Left ventricle myocardium inferior (tissue), 1 donor: Measurements from ENCODE around the gene SETX. TPM values are rescaled to one million over a fixed set of nuclear protein-coding genes. Genes with fewer than 3 reads are reported as not detected.
A peak's percentile ranks its signal among the peaks of the same experiment; 100 is the strongest.

Experiments
- DNase-seq: peaks from one replicate; pipeline ENCODE4 v3.0.0-alpha.2; 2020
- H3K27ac ChIP-seq: fragments of 200-600 bp; replicated peaks from 2 replicates; pipeline ENCODE4 v1.8.0; 2021
- H3K27me3 ChIP-seq: fragments of 200-600 bp; 2 replicates; pipeline ENCODE4 v1.8.0; 2021; ENCODE audit warnings: low read depth
- H3K36me3 ChIP-seq: fragments of 200-600 bp; 2 replicates; pipeline ENCODE4 v1.8.0; 2021
- H3K4me1 ChIP-seq: fragments of 200-600 bp; 2 replicates; pipeline ENCODE4 v1.8.0; 2021
- H3K4me3 ChIP-seq: fragments of 200-600 bp; 2 replicates; pipeline ENCODE4 v1.8.0; 2021; ENCODE audit warnings: mild to moderate bottlenecking, moderate library complexity
- H3K9me3 ChIP-seq: fragments of 200-600 bp; replicated peaks from 2 replicates; pipeline ENCODE4 v1.8.0; 2021
- CTCF ChIP-seq: fragments of 200-600 bp; IDR thresholded peaks from 2 replicates; pipeline ENCODE4 v1.8.0; 2021; ENCODE audit warnings: antibody characterized with exemption, mild to moderate bottlenecking, borderline replicate concordance
- intact Hi-C: fragments of 100-400 bp; cut with micrococcal nuclease; formaldehyde crosslinking; loops from one replicate; pipeline ENCODE4 v1.11.0; 2022
- total RNA-seq: library from RNA; stranded (reverse); fragmentation: NEBNext Ultra II Directional; extraction: Animal tissue kit (Norgen Biotek cat#: 25700); gene quantifications from one replicate; pipeline ENCODE4 v1.2.1, GENCODE V29; 2021
- donor health status: DM: no; HTN: yes; CAD: no; lungs with severe emphysema.

SETX gene
- total RNA-seq, 1 donor from 2014 or later, result 23.3 TPM

- Histone ChIP-seq H3K9me3 (no peaks in the 10 kb centered on the region), H3K4me1 (peaks cover 45% of the 10 kb centered on the region), H3K4me3 (no peak overlapping the region), H3K27me3 (no peaks in the 10 kb centered on the region), H3K36me3 (peaks cover 28% of the 10 kb centered on the region), H3K27ac (peak overlapping the region; percentile 20)
- no peak for DNase-seq
- intact Hi-C loops, result no loop called here
- no peak for TF ChIP-seq CTCF
Observed at GRCh38 chr9:132319421-132320110, 35.2 kb downstream of the SETX start.

- H3K9me3 ChIP-seq, result peaks cover 7% of the 10 kb centered on the region
- no peak for DNase-seq
- intact Hi-C loops, result no loop called here
- no peaks in the 10 kb centered on the region for H3K4me1 ChIP-seq
- H3K27me3 ChIP-seq, result no peaks in the 10 kb centered on the region
- no peak for TF ChIP-seq CTCF
- H3K36me3 ChIP-seq, result peaks cover 44% of the 10 kb centered on the region
- no peak overlapping the region for H3K27ac ChIP-seq
- no peak overlapping the region for H3K4me3 ChIP-seq
Observed at GRCh38 chr9:132312873-132313272, 41.9 kb downstream of the SETX start.

- H3K9me3 ChIP-seq, result peaks cover 7% of the 10 kb centered on the region
- intact Hi-C loops, result no loop called here
- DNase-seq, result no peak
- H3K36me3 ChIP-seq, result peaks cover 48% of the 10 kb centered on the region
- no peaks in the 10 kb centered on the region for H3K27me3 ChIP-seq
- no peak for TF ChIP-seq CTCF
- H3K27ac ChIP-seq, result no peak overlapping the region
- peaks cover 4% of the 10 kb centered on the region for H3K4me1 ChIP-seq
- no peak overlapping the region for H3K4me3 ChIP-seq
Observed at GRCh38 chr9:132312426-132312825, 42.4 kb downstream of the SETX start.

- H3K4me1 ChIP-seq, result peaks cover 8% of the 10 kb centered on the region
- no peak for DNase-seq
- H3K27me3 ChIP-seq, result no peaks in the 10 kb centered on the region
- H3K36me3 ChIP-seq, result peaks cover 53% of the 10 kb centered on the region
- TF ChIP-seq CTCF, result no peak
- peaks cover 7% of the 10 kb centered on the region for H3K9me3 ChIP-seq
- no peak overlapping the region for H3K27ac ChIP-seq
- intact Hi-C loops, result no loop called here
- no peak overlapping the region for H3K4me3 ChIP-seq
Observed at GRCh38 chr9:132311978-132312377, 42.8 kb downstream of the SETX start.

GRCh38 chr9:132309056-132309455, 45.7 kb downstream of the SETX start:
- H3K4me1 ChIP-seq, result peaks cover 8% of the 10 kb centered on the region
- TF ChIP-seq CTCF, result no peak
- no peaks in the 10 kb centered on the region for H3K27me3 ChIP-seq
- H3K36me3 ChIP-seq, result peaks cover 75% of the 10 kb centered on the region
- peaks cover 7% of the 10 kb centered on the region for H3K9me3 ChIP-seq
- DNase-seq, result no peak
- intact Hi-C loops, result no loop called here
- no peak overlapping the region for H3K27ac ChIP-seq
- no peak overlapping the region for H3K4me3 ChIP-seq
